Measurements from ENCODE around the gene TPD52L2.

Gene TPD52L2

DNA sequence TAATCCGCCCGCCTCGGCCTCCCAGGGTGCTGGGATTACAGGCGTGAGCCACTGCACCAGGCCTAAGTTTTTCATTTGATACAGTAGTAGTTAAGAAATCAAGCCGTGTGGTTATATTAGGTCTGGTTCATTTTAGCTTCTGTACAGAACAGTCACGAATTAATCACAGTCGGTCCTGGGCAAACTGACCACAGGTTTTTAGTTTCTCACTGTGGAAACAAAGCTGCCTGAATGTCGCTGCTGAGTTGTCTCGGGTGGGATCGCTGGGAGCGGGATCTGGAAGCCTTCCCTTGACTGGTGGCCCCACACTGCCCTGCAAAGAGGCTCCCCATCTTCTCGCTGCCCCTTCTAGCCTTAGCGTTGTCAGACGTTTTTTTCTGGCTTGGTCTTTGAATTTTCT, 72.5 kb downstream of the TPD52L2 start:
- DNase-seq = no peak

DNA sequence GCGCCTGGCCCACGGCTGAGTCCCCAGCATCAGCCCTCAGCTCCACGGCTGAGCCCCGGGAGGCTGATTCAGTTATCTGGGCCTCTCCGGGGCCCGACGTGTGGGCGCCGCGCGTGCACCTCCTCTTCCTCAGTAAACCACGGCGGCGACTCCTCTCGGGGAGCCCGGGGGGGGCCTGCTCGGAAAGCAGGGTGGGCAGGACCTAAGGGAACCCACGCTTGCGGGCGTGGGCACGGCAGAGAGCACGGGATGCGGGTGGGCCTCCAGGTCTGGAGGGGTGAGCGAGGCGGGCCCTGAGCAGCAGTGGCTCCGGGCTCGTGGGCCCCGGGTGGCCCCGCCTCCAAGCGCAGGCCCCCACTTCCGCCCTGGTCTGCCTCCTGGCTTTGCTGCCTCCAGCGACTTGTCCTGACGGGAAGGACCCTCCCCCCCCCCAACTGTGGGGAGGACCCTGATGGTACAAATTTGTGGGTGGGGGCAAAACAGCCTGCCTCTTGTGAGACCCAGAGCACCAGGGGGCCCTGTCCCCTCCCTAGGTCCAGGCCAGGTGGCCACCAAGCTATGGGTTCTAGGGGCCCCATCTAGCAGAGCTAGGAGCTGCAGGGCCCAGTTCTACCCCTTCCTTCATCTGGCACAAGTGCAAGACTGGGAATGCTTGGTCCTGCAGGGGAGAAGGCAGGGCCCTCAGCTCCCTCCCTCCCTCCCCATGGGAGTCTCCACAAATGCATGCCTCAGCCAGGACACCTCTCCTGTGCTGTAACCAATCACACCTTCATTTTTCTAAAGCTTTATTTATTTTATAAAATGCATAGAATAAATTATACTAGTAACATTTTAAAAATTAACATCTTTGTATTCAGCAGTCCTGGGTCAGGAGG, 74.2 kb downstream of the TPD52L2 start:
- no peak for DNase-seq

DNA sequence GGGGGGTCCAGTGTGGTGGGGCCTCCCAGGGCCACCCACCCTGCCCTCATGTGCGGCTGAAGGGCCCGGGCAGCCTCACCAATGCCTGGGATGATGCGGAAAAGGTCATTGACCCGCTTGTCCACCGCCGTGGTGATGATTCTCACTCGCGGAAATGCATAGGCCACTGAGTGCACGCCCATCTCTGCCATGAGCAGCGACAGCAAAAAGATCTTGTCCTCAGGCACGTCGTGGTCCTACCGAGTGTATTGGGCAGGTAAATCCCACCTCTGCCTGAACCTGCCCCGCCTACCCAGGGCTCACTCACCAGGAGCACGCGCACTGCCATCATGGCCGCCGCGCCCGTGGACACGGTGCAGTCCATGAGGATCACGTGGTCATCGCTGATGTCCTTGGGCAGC, 75.0 kb downstream of the TPD52L2 start:
- no peak for DNase-seq

DNA sequence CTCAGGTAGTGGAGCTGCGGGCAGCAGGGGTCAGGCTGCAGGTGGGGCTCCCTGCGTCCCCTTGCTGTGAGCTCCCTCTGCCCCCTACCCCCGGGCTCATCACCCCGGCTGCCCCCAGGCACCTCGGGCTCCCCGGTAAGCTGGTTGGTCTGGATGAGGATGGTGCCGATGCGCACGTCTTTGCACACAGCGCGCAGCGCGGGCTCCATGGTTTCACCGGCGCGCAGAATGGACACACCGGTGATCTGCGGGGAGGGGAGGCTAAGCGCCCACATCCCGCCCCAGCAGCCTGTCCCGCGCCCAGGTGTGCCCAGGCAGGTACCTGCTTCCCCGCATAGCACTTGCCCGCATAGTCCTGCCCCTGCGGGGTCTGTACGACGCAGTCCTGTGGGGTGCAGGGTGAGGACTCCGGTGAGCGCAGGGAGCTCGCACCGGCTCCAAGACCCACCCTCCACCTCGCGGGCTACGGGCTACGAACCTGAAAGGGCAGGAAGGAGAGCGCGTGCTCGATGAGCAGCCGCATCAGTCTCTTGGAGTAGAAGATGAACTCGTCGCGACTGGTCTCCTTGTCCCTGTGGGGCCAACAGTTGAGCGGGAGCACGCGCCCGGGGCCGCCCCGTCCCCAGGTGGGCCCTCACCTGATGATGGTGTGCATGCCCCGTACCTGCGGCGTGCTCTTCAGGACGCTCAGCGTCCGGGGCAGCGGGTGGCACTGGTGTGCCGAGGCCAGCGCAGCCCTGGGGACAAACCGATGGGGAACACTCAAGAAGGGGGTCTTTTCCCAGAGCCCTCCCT, 75.6 kb downstream of the TPD52L2 start:
- DNase-seq = no peak

Measured in suppressor macrophage treated with lipopolysaccharide for 4 hours (primary cell).